Astrocyte of the cerebellum (primary cell): ENCODE results near the gene NINJ2.

Experiments used
- DNase-seq: peaks from one replicate; pipeline ENCODE4 v3.0.0-alpha.2; 2011; ENCODE audit warnings: low read depth
- H3K4me3 ChIP-seq: 2 replicates; pipeline ENCODE4 v1.5.1; 2011; ENCODE audit warnings: mild to moderate bottlenecking, low read depth, low read length, moderate library complexity
- in situ Hi-C: cut with HindIII; loops from 2 replicates; pipeline ENCODE4 v1.10.0; 2017; ENCODE audit warnings: low sequenced_read_pairs
- TF ChIP-seq, protein P1 (sequence below): IDR thresholded peaks from 2 replicates; pipeline ENCODE4 v1.5.1; 2012; ENCODE audit warnings: low read length, low read depth, moderate library complexity, mild to moderate bottlenecking; ENCODE audit errors: missing control alignments

NINJ2 gene

DNA sequence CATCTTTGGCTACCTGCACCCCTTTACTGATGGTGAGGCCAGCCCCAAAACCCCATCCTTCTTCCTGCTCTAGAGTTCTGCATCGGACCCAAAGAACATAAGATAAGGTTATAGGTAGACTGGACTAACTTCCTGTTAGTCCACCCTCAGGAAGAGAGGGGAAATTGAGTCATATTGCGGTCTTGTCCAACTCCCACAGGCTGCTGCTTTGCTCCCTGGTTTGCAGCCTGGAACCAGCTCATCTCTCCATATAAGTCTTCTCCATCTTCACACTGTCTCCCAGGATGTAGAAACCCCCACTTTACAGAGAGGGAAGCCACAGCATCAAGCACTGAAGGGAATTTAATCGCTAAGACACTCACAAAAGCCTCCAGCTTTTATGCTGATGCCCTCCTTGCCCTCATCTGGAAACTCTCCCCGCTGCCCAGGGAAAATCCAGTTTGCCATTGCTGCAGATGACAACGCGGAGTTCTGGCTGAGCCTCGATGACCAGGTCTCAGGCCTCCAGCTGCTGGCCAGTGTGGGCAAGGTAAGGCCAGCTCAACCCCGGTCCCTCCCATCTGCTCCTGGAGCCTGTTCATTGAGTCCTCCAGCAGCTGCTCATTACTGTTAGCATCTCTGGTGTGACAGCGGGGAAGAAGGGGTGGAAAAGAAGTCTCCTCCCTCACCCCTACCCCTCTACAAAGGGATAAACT is 118.2 kb downstream of the NINJ2 start:
- no peak overlapping the region for H3K4me3 ChIP-seq
- TF ChIP-seq, protein P1, sequence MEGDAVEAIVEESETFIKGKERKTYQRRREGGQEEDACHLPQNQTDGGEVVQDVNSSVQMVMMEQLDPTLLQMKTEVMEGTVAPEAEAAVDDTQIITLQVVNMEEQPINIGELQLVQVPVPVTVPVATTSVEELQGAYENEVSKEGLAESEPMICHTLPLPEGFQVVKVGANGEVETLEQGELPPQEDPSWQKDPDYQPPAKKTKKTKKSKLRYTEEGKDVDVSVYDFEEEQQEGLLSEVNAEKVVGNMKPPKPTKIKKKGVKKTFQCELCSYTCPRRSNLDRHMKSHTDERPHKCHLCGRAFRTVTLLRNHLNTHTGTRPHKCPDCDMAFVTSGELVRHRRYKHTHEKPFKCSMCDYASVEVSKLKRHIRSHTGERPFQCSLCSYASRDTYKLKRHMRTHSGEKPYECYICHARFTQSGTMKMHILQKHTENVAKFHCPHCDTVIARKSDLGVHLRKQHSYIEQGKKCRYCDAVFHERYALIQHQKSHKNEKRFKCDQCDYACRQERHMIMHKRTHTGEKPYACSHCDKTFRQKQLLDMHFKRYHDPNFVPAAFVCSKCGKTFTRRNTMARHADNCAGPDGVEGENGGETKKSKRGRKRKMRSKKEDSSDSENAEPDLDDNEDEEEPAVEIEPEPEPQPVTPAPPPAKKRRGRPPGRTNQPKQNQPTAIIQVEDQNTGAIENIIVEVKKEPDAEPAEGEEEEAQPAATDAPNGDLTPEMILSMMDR: no peak
- in situ Hi-C loops: loop anchor here (5.0 kb wide), 1 partner anchor 88 kb away; the partner anchor contains the start of gene B4GALNT3
- no peak for DNase-seq

DNA sequence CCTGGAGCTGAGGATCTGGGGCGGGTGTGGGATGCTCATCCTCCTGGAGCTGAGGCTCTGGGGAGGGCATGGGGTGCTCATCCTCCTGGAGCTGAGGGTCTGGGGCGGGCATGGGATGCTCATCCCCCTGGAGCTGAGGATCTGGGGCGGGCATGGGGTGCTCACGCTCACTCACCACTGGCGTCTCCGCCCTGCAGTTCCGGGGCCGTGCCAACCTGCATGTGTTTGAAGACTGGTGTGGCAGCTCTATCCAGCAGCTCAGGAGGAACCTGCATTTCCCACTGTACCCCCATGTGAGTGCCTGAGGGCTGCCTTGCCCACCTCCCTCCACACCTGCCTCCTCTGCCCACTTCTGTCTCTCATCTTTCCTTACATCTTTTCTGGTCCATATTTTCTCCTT is 119.1 kb downstream of the NINJ2 start:
- TF ChIP-seq, protein P1: no peak
- in situ Hi-C loops: loop anchor here (5.0 kb wide), 1 partner anchor 87 kb away; the partner anchor contains the start of gene B4GALNT3
- no peak overlapping the region for H3K4me3 ChIP-seq
- no peak for DNase-seq

DNA sequence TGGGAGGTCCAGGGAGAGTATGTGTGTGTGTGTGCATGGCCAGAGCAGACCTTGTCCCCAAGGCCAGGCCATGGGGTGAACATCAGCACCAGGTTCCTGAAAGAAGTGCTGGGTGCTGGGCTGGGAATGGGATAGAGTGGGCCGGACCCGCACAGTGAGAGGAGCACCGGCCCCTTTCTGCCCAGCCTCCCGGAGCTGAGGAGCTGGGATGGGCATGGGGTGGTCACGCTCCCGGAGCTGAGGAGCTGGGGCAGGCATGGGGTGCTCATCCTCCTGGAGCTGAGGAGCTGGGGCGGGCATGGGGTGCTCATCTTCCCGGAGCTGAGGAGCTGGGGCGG is 120.2 kb downstream of the NINJ2 start:
- DNase-seq: no peak
- H3K4me3 ChIP-seq: no peak overlapping the region
- TF ChIP-seq, protein P1: no peak
- in situ Hi-C loops: loop anchor here (5.0 kb wide), 1 partner anchor 86 kb away; the partner anchor contains the start of gene B4GALNT3

DNA sequence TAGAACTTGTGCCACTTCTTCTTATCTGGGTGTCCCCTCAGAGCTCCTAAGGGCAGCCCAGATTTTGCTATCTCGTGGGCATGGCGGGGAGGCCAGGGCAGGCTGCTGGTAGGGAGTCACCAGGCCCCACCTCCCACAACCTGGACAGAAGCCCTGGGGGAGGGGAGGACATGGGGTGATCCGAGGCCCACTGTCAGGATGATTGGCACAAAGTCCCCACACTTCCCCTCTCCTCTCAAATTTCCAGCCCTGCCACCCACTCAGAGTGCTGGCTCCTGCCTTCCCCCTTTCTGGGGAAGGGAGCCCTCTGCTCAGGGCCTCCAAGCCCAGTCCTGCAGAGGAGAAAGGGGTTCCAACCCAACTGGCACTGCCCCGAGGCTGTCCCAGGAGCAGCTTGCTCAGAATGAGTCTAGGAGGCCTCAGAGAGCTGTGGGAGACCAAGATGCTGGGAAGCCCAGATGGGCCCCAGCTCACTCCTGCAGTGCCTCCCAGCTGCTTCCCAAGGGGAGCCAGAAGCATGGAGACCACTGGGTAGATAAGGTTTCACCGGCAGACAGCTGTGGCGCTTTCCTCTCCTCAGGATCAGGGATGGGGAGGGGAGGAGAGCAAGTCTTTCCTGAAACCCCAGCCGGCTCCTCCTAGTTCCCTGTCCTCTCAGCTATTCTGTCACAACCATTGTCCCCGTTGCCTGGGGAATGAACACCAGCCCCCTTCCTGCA is 120.7 kb downstream of the NINJ2 start:
- H3K4me3 ChIP-seq: no peak overlapping the region
- in situ Hi-C loops: loop anchor here (5.0 kb wide), 1 partner anchor 85 kb away; the partner anchor contains the start of gene B4GALNT3
- no peak for DNase-seq
- TF ChIP-seq, protein P1: no peak

DNA sequence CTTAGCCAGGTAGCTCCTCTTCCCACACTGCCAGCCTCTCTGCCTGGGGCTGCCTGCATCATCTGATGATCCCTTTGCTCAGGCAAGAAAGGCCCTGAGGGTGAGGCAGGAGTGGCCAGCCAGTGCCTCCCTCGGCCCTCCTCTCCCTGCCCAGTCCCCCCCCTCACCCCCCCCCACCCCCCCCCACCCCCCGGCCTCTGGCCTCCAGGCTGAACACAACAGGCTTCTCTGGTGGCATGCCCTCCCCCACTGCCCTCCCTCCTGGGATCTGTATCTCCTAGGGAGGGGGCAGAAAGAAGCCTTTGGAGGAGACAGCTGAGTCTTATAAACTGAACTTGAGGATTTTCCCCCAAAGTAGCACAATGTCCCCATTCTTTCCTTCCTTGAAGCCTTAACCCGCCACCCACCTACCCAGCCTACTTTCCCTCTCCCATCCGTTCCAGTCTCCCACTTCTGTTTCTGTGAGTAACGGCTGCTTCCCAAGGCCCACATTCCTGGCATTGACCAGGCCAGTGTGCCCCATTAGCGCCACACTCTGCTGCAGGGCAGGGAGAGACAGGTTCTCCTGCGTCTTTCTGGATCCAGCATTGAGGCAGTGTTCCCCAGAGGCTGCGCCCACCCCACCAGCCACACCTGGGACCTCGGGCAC is 121.4 kb downstream of the NINJ2 start:
- no peak overlapping the region for H3K4me3 ChIP-seq
- TF ChIP-seq, protein P1: no peak
- no peak for DNase-seq
- in situ Hi-C loops: loop anchor here (5.0 kb wide), 1 partner anchor 84 kb away; the partner anchor contains the start of gene B4GALNT3

DNA sequence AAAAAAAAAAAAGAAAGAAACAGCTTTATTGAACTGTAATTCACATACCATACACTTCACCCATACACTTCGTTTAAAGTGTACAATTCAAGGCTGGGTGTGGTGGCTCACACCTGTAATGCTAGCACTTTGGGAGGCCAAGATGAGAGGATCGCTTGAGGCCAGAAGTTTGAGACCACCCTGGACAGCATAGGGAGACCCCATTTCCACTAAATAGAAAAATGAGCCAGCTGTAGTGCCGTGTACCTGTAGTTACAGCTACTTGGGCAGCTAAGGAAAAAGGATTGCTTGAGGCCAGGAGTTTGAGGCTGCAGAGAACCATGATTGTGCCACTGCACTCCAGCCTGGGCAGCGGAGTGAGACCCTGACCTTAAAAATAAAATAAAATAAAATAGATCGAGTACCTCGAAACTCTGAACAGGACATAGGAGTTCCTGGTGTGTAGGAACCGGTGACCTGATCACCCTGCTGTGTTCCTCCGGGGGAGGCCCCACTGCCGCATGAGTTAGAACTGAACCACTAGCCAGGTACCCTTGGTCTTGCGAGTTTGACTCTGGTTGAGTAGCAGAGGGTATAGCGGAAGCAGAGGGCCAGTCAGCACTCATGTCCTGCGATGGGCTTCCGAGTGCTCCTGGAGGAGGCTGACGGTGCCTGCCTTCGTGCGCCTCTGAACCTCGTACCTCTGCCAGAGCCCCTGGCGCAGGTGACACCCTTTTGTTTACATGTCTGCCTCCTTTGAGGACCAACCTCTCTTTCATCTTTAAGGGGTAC is 123.5 kb downstream of the NINJ2 start:
- in situ Hi-C loops: loop anchor here (5.0 kb wide), 2 partner anchors 62 to 82 kb away; partner anchors contain the start of gene B4GALNT3
- no peak overlapping the region for H3K4me3 ChIP-seq
- TF ChIP-seq, protein P1: no peak
- no peak for DNase-seq
